Peyer's patch (tissue), 4 donors: Measurements from ENCODE around the gene MAST4. TPM values are rescaled to one million over a fixed set of nuclear protein-coding genes. Genes with fewer than 3 reads are reported as not detected.

Source experiments
- DNase-seq, 3 donors: peaks; one replicate each; pipeline ENCODE4 v3.0.0-alpha.2; 2017 to 2019
- H3K27ac ChIP-seq, 4 donors: fragments of 200-600 bp; sonication (generic); one replicate each; pipeline ENCODE4 v1.5.1; 2016 to 2019
- H3K27me3 ChIP-seq, 2 donors: fragments of 200-600 bp; sonication (generic); one replicate each; pipeline ENCODE4 v1.5.1; 2019
- H3K36me3 ChIP-seq, 3 donors: fragments of 200-600 bp; sonication (generic); one replicate each; pipeline ENCODE4 v1.5.1; 2016 to 2019
- H3K4me1 ChIP-seq, 4 donors: fragments of 200-600 bp; sonication (generic); one replicate each; pipeline ENCODE4 v1.5.1; 2016 to 2019
- H3K4me3 ChIP-seq, 4 donors: fragments of 200-600 bp; sonication (generic); 1 replicate in 3 of 4; 2 replicates in 1 of 4; pipeline ENCODE4 v1.5.1; 2016 to 2019; ENCODE audit warnings: mild to moderate bottlenecking in 1 of 4
- H3K9me3 ChIP-seq, 4 donors: fragments of 200-600 bp; sonication (generic); one replicate each; pipeline ENCODE4 v1.5.1; 2016 to 2019; ENCODE audit warnings: mild to moderate bottlenecking in 1 of 4
- POLR2A ChIP-seq, 2 donors: fragments of 450-650 bp; IDR thresholded peaks; one replicate each; pipeline ENCODE4 v1.5.1; 2017; ENCODE audit warnings: antibody characterized with exemption in 2 of 2, mild to moderate bottlenecking in 2 of 2, moderate library complexity in 2 of 2
- total RNA-seq, 4 donors: library from RNA; depleted of rRNA; stranded (reverse); fragments of >200 nt; gene quantifications; one replicate each; pipeline ENCODE4 v1.1.0, GENCODE V29; 2016
- TF ChIP-seq, protein P1 (sequence below), 6 experiments: fragments of 450-650 bp in 4 of 6; fragments of 200-600 bp in 2 of 6; sonication (generic) in 1 of 6; IDR thresholded peaks; one replicate each; pipeline ENCODE4 v1.5.1; 2017 to 2019; ENCODE audit warnings: antibody characterized with exemption in 6 of 6, mild to moderate bottlenecking in 3 of 6, moderate library complexity in 1 of 6

The MAST4 gene
- total RNA-seq, 4 donors from 2014 or later = 20.2 to 23.1 (median 21.4) TPM

DNA sequence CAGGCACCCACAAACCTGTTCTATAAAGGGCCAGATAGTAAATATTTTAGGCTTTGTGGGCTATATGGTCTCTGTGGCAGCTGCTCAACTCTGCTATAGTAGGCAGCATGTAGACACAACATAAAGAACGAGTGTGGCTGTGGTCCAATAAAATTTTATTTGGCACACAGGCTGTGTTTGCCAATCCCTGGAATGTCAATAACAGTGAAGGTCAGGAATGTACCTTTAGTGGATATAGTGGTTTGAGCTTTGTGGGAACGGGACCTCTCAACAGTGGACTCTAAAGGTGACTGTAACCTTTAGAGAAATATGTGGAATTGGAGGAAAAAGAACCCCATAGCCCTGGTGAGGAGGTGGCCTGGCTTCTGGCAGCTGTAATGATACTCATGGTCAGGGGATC lies 145.2 kb downstream of the MAST4 start:
- H3K36me3 ChIP-seq = no peaks in the 10 kb centered on the region
- H3K27me3 ChIP-seq = no peaks in the 10 kb centered on the region
- no peaks in the 10 kb centered on the region for H3K9me3 ChIP-seq
- TF ChIP-seq, protein P1, sequence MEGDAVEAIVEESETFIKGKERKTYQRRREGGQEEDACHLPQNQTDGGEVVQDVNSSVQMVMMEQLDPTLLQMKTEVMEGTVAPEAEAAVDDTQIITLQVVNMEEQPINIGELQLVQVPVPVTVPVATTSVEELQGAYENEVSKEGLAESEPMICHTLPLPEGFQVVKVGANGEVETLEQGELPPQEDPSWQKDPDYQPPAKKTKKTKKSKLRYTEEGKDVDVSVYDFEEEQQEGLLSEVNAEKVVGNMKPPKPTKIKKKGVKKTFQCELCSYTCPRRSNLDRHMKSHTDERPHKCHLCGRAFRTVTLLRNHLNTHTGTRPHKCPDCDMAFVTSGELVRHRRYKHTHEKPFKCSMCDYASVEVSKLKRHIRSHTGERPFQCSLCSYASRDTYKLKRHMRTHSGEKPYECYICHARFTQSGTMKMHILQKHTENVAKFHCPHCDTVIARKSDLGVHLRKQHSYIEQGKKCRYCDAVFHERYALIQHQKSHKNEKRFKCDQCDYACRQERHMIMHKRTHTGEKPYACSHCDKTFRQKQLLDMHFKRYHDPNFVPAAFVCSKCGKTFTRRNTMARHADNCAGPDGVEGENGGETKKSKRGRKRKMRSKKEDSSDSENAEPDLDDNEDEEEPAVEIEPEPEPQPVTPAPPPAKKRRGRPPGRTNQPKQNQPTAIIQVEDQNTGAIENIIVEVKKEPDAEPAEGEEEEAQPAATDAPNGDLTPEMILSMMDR (IDR thresholded peaks at IDR 0.05) = no peak
- no peak for TF ChIP-seq POLR2A (IDR thresholded peaks at IDR 0.05)
- no peaks in the 10 kb centered on the region for H3K4me1 ChIP-seq
- no peak for DNase-seq
- H3K4me3 ChIP-seq = no peak overlapping the region
- no peak overlapping the region for H3K27ac ChIP-seq

DNA sequence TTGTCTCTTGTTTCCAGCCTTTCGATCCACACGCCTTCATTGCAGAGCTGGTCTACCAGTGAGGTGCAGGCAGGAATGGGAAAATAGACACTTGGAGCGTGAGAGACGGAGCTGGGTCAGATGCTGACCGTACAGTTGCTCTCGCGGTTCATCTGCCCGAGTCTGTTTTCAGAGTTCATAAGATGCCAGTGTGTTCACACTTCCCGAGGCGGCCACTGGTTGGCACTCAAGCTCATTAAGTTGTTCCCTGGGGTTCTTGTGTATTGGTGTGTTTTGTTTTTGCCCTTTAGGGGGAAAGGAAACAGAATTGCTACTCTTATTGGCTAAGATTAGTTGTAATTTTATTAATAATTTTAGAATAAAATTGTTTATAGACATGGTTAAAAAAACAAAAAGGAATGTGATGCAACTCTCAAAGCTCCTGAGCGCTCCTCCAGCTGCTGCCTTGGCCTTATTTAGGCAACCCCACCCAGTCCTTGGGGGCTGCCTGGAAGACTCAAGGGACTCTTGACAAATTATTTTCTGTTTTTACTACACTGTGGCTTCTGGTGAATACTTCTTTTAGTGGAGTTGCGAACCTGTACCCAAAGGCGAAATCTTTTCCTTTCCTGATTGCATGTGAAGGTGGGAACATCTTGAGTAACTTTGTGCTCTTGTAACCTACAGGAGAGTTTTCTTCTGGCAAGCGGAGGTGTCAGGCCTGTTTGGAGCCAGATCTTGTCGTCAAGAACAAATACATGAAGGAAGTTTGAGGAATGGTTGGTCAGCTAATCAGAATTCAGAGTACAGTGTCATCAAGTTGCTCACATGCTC lies 146.1 kb downstream of the MAST4 start:
- TF ChIP-seq POLR2A (IDR thresholded peaks at IDR 0.05) = no peak
- TF ChIP-seq, protein P1 (IDR thresholded peaks at IDR 0.05) = peak in 2 of 6 experiments; percentile 7 to 30
- H3K4me1 ChIP-seq = no peaks in the 10 kb centered on the region
- no peaks in the 10 kb centered on the region for H3K36me3 ChIP-seq
- H3K9me3 ChIP-seq = no peaks in the 10 kb centered on the region
- no peak overlapping the region for H3K4me3 ChIP-seq
- no peaks in the 10 kb centered on the region for H3K27me3 ChIP-seq
- no peak for DNase-seq
- no peak overlapping the region for H3K27ac ChIP-seq

DNA sequence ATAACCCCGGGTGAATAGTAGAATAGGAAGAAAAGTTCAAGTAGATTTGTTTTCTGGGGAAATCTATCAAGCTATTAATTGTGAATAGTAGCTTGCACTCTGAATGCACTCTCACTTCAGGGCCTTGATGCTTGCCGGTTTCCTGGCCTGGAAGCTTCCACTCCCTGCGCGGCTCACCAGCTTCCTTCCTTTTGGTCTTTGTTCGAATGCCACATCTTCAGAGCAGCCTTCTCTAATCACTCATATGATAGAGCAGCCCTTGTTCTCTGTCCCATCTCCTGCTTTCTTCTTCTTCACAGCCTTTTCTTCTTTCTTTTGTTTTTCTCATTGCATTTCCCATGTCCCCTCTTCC lies 146.7 kb downstream of the MAST4 start:
- no peak for DNase-seq
- no peaks in the 10 kb centered on the region for H3K9me3 ChIP-seq
- no peaks in the 10 kb centered on the region for H3K27me3 ChIP-seq
- H3K27ac ChIP-seq = no peak overlapping the region
- TF ChIP-seq, protein P1 (IDR thresholded peaks at IDR 0.05) = no peak
- no peak for TF ChIP-seq POLR2A (IDR thresholded peaks at IDR 0.05)
- no peaks in the 10 kb centered on the region for H3K4me1 ChIP-seq
- no peaks in the 10 kb centered on the region for H3K36me3 ChIP-seq
- no peak overlapping the region for H3K4me3 ChIP-seq

DNA sequence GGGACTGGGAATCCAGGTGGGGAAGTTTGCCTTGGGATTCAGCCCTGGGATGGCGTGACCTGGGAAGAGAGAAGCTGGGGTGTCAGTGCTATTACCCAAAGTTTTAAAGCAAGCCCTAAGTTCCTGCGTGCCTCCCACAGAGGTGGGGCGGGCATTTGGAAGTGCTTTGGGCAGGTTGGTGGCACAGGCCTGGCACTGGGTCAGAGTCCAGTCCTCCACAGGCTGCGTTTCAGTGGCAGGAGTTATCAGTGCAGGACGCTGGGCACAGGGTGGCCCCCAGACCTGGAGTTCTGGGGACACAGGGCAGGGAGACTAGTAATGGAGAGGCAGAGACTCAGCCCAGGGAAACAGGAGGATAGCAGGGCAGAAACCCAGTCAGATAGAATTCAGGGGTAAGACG lies 147.2 kb downstream of the MAST4 start:
- H3K27ac ChIP-seq = no peak overlapping the region
- H3K27me3 ChIP-seq = no peaks in the 10 kb centered on the region
- no peaks in the 10 kb centered on the region for H3K9me3 ChIP-seq
- H3K4me3 ChIP-seq = no peak overlapping the region
- no peaks in the 10 kb centered on the region for H3K36me3 ChIP-seq
- no peak for DNase-seq
- TF ChIP-seq, protein P1 (IDR thresholded peaks at IDR 0.05) = no peak
- no peak for TF ChIP-seq POLR2A (IDR thresholded peaks at IDR 0.05)
- no peaks in the 10 kb centered on the region for H3K4me1 ChIP-seq

DNA sequence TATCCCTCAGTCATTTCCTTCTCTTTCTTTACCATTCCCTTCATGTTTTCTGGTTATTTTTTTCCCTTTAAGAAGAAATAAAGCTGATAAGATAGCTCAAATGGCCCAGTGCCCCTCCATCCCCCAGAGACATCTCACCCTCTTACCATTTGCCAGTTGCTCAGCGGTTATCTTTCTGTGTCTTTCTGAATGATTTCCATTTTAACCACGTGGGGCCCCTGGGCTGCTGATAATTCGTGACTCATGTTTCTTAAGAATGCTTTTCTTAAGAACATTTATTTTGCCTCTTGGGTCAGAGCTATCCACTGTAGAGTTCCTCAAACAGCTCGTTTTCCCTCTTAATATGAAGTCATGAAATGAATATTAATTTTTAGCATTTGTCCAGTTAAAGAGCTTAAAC lies 147.8 kb downstream of the MAST4 start:
- no peaks in the 10 kb centered on the region for H3K27me3 ChIP-seq
- H3K27ac ChIP-seq = no peak overlapping the region
- no peak for DNase-seq
- no peaks in the 10 kb centered on the region for H3K9me3 ChIP-seq
- H3K36me3 ChIP-seq = no peaks in the 10 kb centered on the region
- no peak overlapping the region for H3K4me3 ChIP-seq
- TF ChIP-seq POLR2A (IDR thresholded peaks at IDR 0.05) = no peak
- TF ChIP-seq, protein P1 (IDR thresholded peaks at IDR 0.05) = no peak
- no peaks in the 10 kb centered on the region for H3K4me1 ChIP-seq
